Peyer's patch (tissue), 4 donors: ENCODE results near the gene CLDN16.

Experiments used
- POLR2A ChIP-seq, 2 donors: fragments of 450-650 bp; IDR thresholded peaks; one replicate each; pipeline ENCODE4 v1.5.1; 2017; ENCODE audit warnings: antibody characterized with exemption in 2 of 2, mild to moderate bottlenecking in 2 of 2, moderate library complexity in 2 of 2
- TF ChIP-seq, protein P1 (sequence below), 6 experiments: fragments of 450-650 bp in 4 of 6; fragments of 200-600 bp in 2 of 6; sonication (generic) in 1 of 6; IDR thresholded peaks; one replicate each; pipeline ENCODE4 v1.5.1; 2017 to 2019; ENCODE audit warnings: antibody characterized with exemption in 6 of 6, mild to moderate bottlenecking in 3 of 6, moderate library complexity in 1 of 6

DNA sequence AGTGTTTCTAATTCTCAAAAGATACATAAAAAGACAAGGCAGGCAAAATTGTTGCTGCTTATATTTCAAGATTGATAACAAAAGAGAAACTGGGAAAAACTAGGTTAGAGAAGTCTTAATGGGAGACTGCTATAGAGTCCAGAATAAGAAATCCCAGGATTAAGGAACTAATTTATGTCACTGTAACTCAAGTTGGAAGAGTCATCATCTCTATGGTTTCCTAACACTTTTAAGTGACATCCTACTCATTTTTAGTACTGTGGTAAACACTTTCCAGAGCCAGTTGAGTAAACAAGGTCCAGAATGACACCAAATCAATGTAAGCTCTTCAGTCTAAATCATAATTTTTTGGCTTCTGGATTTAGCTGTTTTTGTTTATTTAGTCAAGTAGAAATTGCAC, 8.0 kb downstream of the CLDN16 start:
- no peak for TF ChIP-seq POLR2A (IDR thresholded peaks at IDR 0.05)
- TF ChIP-seq, protein P1, sequence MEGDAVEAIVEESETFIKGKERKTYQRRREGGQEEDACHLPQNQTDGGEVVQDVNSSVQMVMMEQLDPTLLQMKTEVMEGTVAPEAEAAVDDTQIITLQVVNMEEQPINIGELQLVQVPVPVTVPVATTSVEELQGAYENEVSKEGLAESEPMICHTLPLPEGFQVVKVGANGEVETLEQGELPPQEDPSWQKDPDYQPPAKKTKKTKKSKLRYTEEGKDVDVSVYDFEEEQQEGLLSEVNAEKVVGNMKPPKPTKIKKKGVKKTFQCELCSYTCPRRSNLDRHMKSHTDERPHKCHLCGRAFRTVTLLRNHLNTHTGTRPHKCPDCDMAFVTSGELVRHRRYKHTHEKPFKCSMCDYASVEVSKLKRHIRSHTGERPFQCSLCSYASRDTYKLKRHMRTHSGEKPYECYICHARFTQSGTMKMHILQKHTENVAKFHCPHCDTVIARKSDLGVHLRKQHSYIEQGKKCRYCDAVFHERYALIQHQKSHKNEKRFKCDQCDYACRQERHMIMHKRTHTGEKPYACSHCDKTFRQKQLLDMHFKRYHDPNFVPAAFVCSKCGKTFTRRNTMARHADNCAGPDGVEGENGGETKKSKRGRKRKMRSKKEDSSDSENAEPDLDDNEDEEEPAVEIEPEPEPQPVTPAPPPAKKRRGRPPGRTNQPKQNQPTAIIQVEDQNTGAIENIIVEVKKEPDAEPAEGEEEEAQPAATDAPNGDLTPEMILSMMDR (IDR thresholded peaks at IDR 0.05) = no peak
